ENCODE measurements around the gene GFER. TPM values are rescaled to one million over a fixed set of nuclear protein-coding genes. Genes with fewer than 3 reads are reported as not detected.
"Not testable (repeated sequence)": the region's sequence is repeated elsewhere in the genome, so short reads cannot be mapped to it uniquely, and the experiment has no call there.

Gene GFER
- total RNA-seq, 1 donor from 2014 or later, result 24.4 TPM

DNA sequence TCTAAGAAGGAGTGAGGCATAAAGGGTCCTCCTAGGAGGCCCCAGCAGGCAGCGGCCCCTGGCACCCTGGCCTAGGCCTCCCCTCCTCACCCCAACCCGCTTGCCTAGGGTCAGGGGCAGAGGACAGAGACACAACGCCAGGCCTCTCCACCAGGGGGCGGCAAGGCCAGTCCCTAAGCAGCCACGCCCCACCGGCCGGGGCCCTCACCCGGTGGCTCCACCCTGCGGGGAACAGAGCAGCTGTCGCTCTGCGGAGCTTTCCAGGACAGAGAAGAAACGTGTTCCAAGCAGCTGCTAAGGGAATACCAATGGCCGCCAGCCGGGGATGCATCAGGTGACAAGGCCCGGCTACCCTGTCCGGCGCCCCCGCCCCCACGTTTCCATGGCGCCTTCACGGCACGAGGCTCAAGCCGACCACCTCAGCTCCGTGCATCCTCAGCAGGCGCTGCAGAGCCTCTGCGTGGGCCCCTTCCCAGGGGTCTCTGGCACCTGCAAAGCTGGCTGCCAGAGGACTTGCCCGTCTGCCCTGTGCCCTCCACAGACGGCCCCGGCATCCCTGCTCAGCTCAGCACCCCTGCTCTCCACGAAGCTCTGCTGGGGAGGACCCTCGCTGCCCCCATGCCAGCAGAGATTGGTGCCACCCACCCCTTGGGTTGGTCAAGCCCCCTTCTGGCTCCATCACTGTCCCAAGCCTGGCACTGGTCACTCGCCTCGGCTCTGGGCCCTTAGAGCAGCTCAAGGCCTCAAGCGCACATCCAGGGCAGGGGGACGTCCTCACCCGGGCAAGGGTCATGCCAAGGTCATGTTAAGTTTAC, 20.0 kb downstream of the GFER start:
- intact Hi-C loops (cut with micrococcal nuclease), result no loop called here

DNA sequence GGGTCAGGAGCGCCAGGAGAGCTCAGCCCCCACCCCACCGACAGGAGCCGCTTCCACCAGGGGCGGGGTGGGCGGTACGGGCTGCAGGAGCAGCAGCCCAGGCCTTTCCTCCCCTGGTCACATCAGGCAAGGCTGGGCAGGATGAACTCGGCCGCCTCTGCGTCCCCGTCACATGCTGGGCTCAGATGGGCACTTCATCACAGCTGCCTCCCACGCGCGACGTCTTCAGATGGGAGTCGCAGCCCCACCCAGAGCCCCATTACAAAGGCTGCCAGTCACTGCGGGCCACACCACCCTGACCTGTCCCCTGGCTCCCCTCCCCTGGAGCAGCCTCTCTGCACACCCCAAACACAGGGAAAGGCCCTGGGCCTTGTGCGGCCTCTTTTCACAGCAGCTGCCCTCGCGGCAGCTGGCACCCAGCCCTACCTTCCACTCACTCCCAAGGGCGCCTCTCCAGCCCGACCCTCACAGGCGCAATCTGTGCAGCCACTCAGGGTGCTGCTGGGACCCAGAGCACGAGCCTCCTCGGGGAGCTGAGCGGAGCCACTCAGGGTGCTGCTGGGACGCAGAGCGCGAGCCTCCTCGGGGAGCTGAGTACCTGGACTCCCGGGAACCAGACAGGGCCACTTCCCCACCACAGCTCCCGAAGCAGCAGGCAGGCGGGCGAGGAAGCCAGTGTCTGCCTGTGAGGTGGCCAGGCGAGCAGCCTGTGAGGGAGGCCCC, 21.0 kb downstream of the GFER start:
- intact Hi-C loops (cut with micrococcal nuclease), result loop anchor here (5.0 kb wide), 1 partner anchor 33 kb away; the partner anchor contains the start of gene TBL3

DNA sequence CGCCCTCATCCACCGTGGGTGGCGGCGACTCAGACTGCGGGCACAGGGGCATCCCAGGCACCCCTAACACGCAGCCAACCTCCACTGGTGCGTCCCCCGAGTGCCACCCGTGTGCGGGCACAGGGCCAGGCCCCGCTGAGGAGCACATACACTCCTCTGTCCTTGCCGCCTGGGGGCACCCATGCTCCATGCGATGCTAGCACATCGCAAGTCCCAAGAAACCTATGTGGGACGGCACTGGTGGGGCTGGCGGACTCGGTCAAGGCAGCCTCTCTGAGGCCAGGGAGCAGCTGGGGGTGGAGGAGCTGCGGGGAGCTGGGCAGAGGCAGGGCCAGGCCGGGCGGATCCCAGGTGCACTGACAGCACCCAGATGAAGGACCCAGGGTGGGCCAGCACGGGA, 21.7 kb downstream of the GFER start:
- intact Hi-C loops (cut with micrococcal nuclease), result loop anchor here (5.0 kb wide), 1 partner anchor 33 kb away; the partner anchor contains the start of gene TBL3

DNA sequence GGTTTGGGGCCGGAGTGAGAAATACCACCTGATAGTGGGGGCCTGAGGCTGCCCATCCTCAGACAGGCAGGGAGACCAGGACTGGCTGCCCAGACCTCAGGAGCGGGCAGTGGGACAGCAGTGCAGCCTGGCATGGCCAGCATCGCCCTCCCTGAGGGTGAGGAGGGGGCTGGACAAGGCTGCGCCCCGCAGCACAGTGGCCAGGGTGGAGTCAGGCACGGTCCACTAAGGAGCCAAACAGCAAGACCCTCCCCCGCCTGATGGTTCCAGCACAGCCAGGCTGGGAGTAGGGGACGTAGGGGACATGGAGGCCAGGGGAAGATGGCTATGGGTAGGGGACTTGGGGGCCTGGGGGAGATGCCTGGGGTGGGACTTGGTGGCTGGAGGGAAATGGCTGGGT, 22.3 kb downstream of the GFER start:
- intact Hi-C loops (cut with micrococcal nuclease), result loop anchor here (5.0 kb wide), 1 partner anchor 34 kb away; the partner anchor contains the start of gene TBL3

DNA sequence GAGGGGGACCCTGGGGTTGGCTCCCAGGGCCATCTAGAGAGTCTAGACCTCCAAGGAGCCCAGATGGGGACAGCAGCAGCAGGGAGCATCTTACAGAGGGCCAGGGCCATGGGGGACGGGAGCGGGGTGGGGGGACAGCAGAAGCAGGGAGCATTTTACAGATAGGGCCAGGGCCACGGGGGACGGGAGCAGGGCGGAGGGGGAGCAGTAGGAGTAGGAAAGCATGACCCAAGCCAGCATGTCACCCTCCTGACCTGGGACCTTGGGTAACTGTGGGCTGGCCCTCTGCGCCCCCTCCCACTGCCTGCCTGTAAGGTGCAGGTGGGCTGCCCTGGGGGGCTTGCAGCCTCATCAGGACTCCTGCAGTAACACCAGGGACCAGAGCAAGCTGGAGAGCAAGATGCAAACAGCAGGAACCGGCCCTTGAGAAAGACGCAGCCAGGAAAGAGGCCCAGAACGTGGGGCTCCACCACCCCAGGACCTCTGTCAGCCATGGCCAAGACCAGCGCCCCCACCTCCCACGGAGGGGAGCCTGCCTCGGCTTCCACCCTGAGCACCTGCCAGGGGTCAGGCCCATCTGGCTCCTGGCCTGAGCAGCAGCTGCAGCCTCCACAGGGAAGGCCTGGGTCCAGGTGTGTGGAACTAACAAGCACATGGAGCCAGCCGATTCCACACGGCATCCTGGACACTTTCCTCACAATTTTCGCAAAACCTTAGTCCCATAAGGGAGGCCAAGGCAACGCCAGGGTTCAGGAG, 23.3 kb downstream of the GFER start:
- intact Hi-C loops (cut with micrococcal nuclease), result loop anchor here (5.0 kb wide), 1 partner anchor 35 kb away; the partner anchor contains the start of gene TBL3

DNA sequence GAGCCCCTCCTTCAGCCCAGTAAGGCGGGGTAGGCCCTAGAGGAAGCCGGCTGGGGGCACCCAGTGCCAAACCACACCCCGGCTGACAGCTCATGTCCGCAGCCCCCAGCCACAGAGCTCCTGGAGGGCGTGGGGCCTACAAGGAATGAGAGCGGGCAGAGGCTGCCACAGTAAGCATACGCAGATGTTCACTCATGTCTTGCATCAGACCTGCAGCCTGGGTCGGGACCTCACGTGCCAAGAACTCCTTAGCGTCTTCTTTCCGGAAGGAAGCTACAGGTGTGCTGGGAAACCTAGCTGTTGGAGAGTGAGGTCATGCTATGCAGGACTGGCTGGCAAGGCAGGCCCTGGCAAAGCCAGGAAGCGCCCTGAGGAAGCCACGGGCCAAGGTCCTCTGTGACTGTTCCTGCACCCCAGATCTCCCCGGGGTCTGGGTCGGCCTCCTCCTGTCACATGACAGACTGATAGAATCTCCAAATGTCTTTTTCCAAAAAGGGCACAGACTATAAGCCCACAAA, 24.1 kb downstream of the GFER start:
- intact Hi-C loops (cut with micrococcal nuclease), result loop anchor here (5.0 kb wide), 1 partner anchor 36 kb away; the partner anchor contains the start of gene TBL3

DNA sequence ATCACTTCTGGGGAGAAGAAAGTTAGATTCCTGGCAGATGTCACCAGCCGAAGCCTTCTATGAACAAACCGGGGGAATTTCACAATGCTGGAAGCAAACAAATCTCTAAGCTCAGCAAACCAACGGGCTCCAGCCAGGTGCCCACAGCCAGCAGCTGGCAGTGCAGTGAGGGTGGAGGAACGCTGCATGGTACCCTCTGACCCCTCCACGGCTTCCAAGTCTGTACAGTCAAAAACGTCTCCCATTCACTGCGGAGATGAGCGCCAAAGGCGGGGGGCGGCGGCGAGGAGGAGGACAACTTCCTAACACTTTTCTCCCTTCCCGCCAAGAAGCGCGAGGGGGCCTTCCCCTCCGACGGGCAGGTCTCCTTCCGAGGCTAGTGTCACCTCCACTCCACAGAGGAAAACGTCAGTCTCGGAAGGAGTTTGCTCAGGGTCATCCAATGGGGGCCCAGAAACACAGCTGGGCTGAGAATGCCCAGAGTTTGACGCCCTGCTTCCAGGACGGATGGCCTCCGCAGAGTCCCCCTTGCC, 24.7 kb downstream of the GFER start:
- intact Hi-C loops (cut with micrococcal nuclease), result loop anchor here (5.0 kb wide), 1 partner anchor 36 kb away; the partner anchor contains the start of gene TBL3

DNA sequence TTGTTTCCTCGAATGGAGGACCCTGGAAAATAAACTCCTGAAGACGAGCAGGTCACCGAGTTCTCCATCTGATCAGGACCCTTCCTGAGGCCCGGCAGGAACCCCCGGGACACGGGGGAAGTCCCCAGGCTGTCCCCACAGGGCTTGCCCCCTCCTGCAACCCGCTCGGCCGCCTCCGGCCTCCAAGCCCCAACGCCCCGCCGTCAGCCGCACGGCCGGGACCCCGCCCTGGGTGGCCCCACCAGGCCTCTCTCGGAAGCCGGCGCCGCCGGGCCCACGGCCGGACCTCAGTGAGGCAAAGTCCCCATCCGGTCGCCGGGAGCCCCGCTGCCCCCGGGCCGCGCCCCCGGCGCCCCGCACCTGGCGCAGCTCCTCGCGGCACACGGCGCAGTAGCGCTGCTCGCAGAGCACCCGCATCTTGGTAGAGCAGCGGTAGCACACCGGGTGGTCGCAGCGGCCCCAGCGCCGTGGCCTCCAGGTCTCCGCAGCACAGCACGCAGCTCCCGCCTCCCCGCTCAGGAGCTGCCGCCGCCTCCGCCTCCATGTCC, 25.2 kb downstream of the GFER start:
- intact Hi-C loops (cut with micrococcal nuclease), result loop anchor here (5.0 kb wide), 1 partner anchor 37 kb away; the partner anchor contains the start of gene TBL3

DNA sequence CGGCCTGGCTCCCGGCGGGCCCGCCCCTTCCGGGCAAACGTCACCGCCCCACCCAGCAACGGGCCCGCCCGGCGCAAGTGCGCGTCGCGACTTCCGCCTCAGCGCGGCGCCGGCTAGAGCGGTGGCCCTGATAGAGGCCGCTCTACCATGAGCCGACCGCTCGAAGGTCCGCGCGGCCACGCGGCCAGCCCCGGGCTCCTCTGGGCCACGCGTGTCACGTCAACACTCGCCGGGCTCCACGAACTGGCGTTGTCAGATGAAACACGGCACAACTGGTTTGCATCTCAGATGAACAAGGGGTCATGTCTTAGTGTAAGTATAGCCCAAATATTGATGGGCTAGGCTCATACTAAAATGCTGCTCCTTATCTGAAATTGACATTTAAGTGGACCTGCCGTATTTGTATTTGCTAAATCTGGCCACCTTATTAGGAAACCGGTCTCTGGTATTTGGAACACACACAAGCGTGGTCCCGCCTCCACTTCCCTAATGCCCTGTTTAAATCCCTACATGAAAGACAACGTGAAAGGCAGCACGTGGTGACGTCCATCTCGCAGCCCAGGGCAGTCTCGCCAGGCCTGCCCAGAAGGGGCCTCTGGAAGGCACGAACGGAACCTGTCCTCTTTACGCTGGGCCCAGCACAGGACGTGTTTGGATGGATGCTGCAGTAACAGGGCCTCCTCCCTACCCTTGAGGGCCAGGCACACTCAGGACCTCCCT, 26.0 kb downstream of the GFER start, which contains the start of gene ZNF598:
Gene ZNF598 (minus strand): TSS at position 31 of the 720 bp plus-strand sequence.
- intact Hi-C loops (cut with micrococcal nuclease), result loop anchor here (1.0 to 5.0 kb wide), 2 partner anchors 38 to 145 kb away; partner anchors contain the start of genes TBL3 and TRAF7

DNA sequence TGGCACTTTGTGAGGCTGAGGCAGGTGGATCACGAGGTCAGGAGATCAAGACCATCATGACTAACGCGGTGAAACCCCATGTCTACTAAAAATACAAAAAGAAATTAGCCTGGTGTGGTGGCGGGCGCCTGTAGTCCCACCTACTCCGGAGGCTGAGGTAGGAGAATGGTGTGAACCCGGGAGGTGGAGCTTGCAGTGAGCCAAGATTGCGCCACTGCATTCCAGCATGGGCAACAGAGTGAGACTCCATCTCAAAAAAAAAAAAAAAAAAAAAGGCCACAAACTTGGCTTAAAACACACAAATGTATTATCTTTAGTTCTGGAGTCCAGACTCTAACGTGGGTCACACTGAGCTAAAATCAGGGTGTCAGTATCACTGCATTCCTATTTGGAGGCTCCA, 27.7 kb downstream of the GFER start:
- intact Hi-C loops (cut with micrococcal nuclease), result not testable (repeated sequence)

DNA sequence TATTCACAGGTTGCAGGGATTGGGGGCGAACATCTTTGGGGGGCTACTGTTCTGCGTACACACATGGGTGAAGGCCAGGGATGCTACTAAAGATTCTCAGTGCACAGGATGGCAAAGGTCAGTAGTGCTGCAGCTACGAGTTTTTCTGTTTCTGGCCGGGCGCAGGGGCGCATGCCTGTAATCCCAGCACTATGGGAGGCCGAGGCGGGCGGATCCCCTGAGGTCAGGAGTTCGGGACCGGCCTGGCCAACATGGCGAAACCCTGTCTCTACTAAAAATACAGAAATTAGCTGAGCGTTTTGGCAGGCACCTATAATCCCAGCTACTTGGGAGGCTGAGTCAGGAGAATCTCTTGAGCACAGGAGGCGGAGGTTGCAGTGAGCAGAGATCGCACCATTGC, 29.5 kb downstream of the GFER start:
- intact Hi-C loops (cut with micrococcal nuclease), result no loop called here

DNA sequence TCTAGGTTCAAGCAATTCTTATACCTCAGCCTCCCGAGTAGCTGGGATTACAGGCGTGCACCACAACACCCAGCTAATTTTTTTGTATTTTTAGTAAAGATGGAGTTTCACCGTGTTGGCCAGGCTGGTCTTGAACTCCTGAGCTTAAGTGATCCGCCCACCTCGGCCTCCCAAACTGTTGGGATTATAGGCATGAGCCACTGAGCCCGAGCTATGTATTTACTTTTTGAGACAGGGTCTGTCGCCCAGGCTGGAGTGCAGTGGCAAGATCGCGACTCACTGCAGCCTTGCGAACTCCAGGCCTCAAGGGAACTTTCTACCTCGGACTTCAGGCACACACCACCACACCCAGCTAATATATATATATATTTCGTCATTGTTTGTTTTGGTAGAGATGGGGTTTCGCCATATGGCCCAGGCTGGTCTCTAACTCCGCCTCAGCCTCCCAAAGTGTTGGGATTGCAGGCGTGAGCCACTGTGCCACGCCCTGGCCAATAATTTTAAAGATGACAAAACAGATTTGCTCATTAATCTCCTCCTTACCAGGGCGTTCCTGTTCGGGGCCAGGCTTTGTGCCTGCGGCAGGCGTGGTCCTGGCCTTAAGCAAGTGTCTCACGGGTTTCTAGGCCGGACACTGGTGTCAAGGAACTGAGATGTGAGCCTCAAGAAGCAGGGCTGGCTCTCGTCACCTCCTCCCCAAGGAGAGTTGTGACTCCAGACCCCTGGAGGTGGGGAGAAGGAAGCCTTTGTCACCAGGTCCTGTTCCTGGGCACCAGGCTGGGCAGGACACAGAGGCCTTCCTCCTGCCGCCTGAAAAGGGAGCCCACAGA, 31.3 kb downstream of the GFER start:
- intact Hi-C loops (cut with micrococcal nuclease), result no loop called here

DNA sequence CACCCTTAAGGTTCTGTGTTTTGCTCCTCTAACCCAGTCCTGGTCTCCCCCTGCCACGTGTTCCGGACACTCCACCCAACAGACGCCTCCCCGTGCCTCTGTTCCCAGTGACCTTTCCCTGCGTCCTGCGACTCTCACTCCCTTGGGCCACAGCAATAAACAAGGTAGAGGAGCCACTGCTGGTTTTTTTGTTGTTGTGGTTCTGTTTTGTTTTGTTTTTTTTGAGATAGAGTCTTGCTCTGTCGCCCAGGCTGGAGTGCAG, 31.9 kb downstream of the GFER start:
- intact Hi-C loops (cut with micrococcal nuclease), result no loop called here

DNA sequence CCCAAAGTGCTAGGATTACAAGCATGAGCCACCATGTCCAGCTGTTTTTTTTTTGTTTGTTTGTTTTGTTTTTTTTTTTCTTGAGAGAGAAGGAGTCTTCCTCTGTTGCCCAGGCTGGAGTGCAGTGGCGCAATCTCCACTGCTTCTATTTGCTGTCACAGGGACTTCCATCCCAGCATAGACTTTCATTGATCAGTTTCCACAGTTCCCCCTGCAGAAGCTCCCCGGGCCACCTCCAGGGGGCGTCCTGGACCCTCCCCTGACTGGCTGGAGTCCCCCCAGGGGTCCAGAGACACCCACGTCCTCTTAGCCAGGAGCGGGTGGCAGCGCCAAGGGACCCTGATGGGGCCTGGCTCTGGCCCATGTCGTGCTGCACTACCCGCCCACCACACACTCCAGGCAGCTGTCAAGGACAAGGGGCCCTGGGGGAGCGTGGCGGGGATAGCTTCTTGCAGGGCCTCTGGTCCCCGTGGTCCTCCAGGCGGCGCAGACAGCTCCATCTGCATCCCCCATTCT, 32.5 kb downstream of the GFER start:
- intact Hi-C loops (cut with micrococcal nuclease), result no loop called here

DNA sequence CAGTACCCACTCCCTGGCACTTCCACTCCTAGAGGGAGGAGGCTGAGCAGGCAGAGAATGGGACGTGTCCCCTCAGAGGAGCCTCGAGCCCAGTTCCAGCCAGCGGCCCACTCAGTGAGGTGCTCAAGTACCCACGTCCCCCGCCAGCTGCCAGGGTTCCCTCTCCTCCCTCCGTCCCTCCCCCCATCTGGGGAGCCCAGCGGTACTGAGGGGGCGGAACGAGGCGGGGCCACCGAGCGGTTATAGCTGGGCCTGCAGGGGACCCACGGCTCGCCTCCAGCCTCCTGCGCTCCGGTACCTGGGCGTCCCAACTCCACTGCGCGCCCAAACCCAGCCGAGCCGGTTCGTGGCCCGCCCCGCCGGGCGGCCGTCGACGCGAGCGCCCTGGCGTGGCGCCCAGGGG, 35.5 kb downstream of the GFER start, which contains the start of gene NPW:
Gene NPW (plus strand): TSS at position 268 of the 403 bp plus-strand sequence.
- intact Hi-C loops (cut with micrococcal nuclease), result no loop called here

DNA sequence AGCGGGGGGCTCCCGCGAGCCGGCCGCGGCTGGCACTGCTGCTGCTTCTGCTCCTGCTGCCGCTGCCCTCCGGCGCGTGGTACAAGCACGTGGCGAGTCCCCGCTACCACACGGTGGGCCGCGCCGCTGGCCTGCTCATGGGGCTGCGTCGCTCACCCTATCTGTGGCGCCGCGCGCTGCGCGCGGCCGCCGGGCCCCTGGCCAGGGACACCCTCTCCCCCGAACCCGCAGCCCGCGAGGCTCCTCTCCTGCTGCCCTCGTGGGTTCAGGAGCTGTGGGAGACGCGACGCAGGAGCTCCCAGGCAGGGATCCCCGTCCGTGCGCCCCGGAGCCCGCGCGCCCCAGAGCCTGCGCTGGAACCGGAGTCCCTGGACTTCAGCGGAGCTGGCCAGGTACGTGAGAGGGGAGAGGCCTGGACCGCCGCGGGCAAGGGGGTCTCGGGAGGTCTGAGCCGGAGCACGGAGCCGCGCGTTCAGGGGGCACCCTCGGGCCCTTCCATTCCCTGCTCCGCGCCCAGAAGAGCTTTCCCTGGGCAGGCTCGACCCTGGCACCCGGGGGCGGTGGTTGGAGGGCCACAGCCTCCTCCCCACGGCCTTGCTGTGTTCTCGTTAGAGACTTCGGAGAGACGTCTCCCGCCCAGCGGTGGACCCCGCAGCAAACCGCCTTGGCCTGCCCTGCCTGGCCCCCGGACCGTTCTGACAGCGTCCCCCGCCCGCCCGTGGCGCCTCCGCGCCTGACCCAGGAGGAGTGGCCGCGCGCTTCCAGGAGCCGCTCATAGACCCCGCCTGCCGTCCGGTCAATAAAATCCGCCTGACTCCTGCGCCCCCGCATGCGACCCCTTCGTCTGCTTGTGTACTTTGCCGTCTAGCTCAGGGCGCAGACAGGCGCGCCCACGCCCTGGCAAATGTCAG, 36.2 kb downstream of the GFER start:
- intact Hi-C loops (cut with micrococcal nuclease), result no loop called here

DNA sequence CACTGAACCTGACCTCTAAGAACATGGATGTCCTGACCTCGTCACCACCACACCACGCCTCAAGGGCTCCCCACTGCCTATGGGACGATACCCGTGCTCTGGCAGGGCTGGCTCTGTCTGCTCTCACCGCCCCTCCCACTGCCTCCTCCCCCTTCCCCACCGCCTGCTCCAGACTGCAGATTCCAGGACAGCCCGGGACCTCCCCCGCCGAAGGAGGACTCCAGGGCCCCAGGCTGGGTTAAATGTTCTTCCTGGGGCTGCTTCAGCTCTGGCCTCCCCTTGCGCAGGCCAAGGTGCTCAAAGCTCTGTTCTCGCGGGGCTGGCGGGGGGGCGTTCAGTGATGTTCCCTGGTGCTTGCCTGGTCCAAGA, 38.7 kb downstream of the GFER start:
- intact Hi-C loops (cut with micrococcal nuclease), result loop anchor here (1.0 kb wide), 2 partner anchors 25 to 118 kb away; partner anchors contain the start of genes NTHL1 and TSC2
